Neural cell (in vitro differentiated cells): ENCODE measurements around the gene STK24. TPM values are rescaled to one million over a fixed set of nuclear protein-coding genes. Genes with fewer than 3 reads are reported as not detected.

Experiments
- H2AFZ ChIP-seq: fragments of 200-600, 300-800 bp; sonication (generic), shearing (Covaris generic); 2 replicates; pipeline ENCODE4 v1.6.0; 2014; ENCODE audit warnings: low read depth, mild to moderate bottlenecking, antibody characterized with exemption, low read length, moderate library complexity
- H3F3A ChIP-seq: fragments of 200-600 bp; shearing (Covaris generic); 2 replicates; pipeline ENCODE4 v1.6.1; 2016; ENCODE audit warnings: mild to moderate bottlenecking, moderate library complexity, mixed read lengths, antibody characterized with exemption, low read length; ENCODE audit not compliant: insufficient read depth, poor library complexity, severe bottlenecking
- H3K27ac ChIP-seq: fragments of 200-600, 300-800 bp; sonication (generic), shearing (Covaris generic); 2 replicates; pipeline ENCODE4 v1.5.1; 2014; ENCODE audit warnings: mild to moderate bottlenecking, low read length, moderate library complexity
- H3K27me3 ChIP-seq: fragments of 300-800, 200-600 bp; sonication (generic), shearing (Covaris generic); 2 replicates; pipeline ENCODE4 v1.6.0; 2014; ENCODE audit warnings: mild to moderate bottlenecking, low read depth, low read length, moderate library complexity; ENCODE audit not compliant: insufficient read depth
- H3K36me3 ChIP-seq: fragments of 300-800, 200-600 bp; sonication (generic), shearing (Covaris generic); 2 replicates; pipeline ENCODE4 v1.5.1; 2014; ENCODE audit warnings: mild to moderate bottlenecking, antibody characterized with exemption, low read length, moderate library complexity; ENCODE audit not compliant: insufficient read depth
- H3K4me2 ChIP-seq: fragments of 300-800, 200-600 bp; sonication (generic), shearing (Covaris generic); 2 replicates; pipeline ENCODE4 v1.6.0; 2014; ENCODE audit warnings: mild to moderate bottlenecking, low read length
- H3K4me3 ChIP-seq: fragments of 300-800, 200-600 bp; sonication (generic), shearing (Covaris generic); 2 replicates; pipeline ENCODE4 v1.5.1; 2014; ENCODE audit warnings: mild to moderate bottlenecking, low read length, moderate library complexity
- H3K79me2 ChIP-seq: fragments of 200-600 bp; shearing (Covaris generic); replicated peaks from 2 replicates; pipeline ENCODE4 v1.6.0; 2014; ENCODE audit warnings: mild to moderate bottlenecking, low read length, moderate library complexity; ENCODE audit not compliant: insufficient read depth
- H3K9ac ChIP-seq: fragments of 300-800, 200-600 bp; sonication (generic), shearing (Covaris generic); 2 replicates; pipeline ENCODE4 v1.6.1; 2016; ENCODE audit warnings: mild to moderate bottlenecking, low read length, mixed read lengths
- H3K9me2 ChIP-seq: fragments of 200-600 bp; shearing (Covaris generic); 2 replicates; pipeline ENCODE4 v1.6.1; 2016; ENCODE audit warnings: mild to moderate bottlenecking, low read length, mixed read lengths; ENCODE audit not compliant: insufficient read depth
- H3K9me3 ChIP-seq: fragments of 200-600, 300-800 bp; sonication (generic), shearing (Covaris generic); 2 replicates; pipeline ENCODE4 v1.6.1; 2016; ENCODE audit warnings: mild to moderate bottlenecking, mixed run types, low read length, moderate library complexity, mixed read lengths
- H4K20me1 ChIP-seq: fragments of 200-600 bp; shearing (Covaris generic); 2 replicates; pipeline ENCODE4 v1.6.1; 2016; ENCODE audit warnings: mild to moderate bottlenecking, mixed run types; ENCODE audit not compliant: insufficient read depth
- EP300 ChIP-seq: fragments of 450-650 bp; conservative IDR thresholded peaks from 2 replicates; pipeline ENCODE4 v1.6.1; 2014; ENCODE audit warnings: antibody characterized with exemption, mild to moderate bottlenecking, moderate library complexity; ENCODE audit not compliant: poor library complexity, severe bottlenecking
- EZH2 ChIP-seq: fragments of 200-600, 300-800 bp; shearing (Covaris generic), sonication (generic); IDR thresholded peaks from 2 replicates; pipeline ENCODE4 v1.6.1; 2014; ENCODE audit warnings: antibody characterized with exemption, low read length, borderline replicate concordance, mild to moderate bottlenecking; ENCODE audit not compliant: insufficient read depth, poor library complexity, severe bottlenecking
- MXI1 ChIP-seq: fragments of 450-650 bp; conservative IDR thresholded peaks from 2 replicates; pipeline ENCODE4 v1.6.1; 2014; ENCODE audit warnings: antibody characterized with exemption, mild to moderate bottlenecking; ENCODE audit not compliant: poor library complexity, severe bottlenecking
- POLR2AphosphoS5 ChIP-seq: IDR thresholded peaks from 2 replicates; pipeline ENCODE4 v1.6.1; 2012
- RAD21 ChIP-seq: fragments of 450-650 bp; conservative IDR thresholded peaks from 2 replicates; pipeline ENCODE4 v1.6.1; 2014; ENCODE audit warnings: antibody characterized with exemption, mild to moderate bottlenecking, moderate library complexity
- SMC3 ChIP-seq: fragments of 450-650 bp; conservative IDR thresholded peaks from 2 replicates; pipeline ENCODE4 v1.6.1; 2014; ENCODE audit warnings: antibody characterized with exemption, mild to moderate bottlenecking, moderate library complexity; ENCODE audit not compliant: poor library complexity
- TAF1 ChIP-seq: IDR thresholded peaks from 2 replicates; pipeline ENCODE4 v1.6.1; 2012; ENCODE audit warnings: low read depth
- polyA plus RNA-seq: library from polyadenylated mRNA; depleted of rRNA; stranded (reverse); fragments of >200 nt; gene quantifications from 2 replicates; pipeline ENCODE4 v1.2.3, GENCODE V29; 2014
- TF ChIP-seq, protein P1 (sequence below): IDR thresholded peaks from 2 replicates; pipeline ENCODE4 v1.6.1; 2012; ENCODE audit warnings: borderline replicate concordance
- TF ChIP-seq, protein P2 (sequence below): fragments of 450-650 bp; IDR thresholded peaks from 2 replicates; pipeline ENCODE4 v1.5.1; 2014; ENCODE audit warnings: antibody characterized with exemption, mild to moderate bottlenecking, moderate library complexity; ENCODE audit not compliant: poor library complexity, severe bottlenecking

STK24 gene
- polyA plus RNA-seq, 1 donor from 2014 or later, result 66.0 TPM

GRCh38 chr13:98525456-98526181 lies 51.3 kb downstream of the STK24 start:
- no peaks in the 10 kb centered on the region for H3K36me3 ChIP-seq
- no peak overlapping the region for H3K27ac ChIP-seq
- no peaks in the 10 kb centered on the region for H3K9me2 ChIP-seq
- no peaks in the 10 kb centered on the region for H3K27me3 ChIP-seq
- H3K4me3 ChIP-seq, result no peak overlapping the region
- TF ChIP-seq POLR2AphosphoS5 (no peak), EZH2 (no peak)
- H4K20me1 ChIP-seq, result no peaks in the 10 kb centered on the region
- no peak overlapping the region for H3K9ac ChIP-seq
- no peaks in the 10 kb centered on the region for H3F3A ChIP-seq
- H3K9me3 ChIP-seq, result no peaks in the 10 kb centered on the region
- no peak overlapping the region for H3K4me2 ChIP-seq
- peaks cover 30% of the 10 kb centered on the region for H3K79me2 ChIP-seq
- no peak overlapping the region for H2AFZ ChIP-seq

DNA sequence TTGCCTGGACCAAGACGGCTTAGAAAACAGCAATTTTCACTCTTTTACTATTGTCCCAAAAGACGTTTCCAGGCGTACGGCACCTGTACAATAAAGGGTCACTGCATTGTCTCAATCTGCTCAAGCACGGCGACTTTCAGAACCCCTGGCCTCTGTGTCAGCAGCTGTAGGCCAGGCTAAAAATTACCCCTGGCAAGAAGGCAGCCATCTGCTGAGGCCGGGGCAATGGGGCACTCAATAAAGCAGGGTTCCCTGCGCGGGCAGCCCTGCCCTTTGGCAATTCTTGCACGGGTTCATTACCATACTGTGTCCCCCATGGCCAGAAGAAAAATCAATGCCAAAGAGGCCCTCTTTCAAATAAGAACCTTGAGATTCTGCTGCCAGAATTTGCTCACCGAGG lies 52.1 kb downstream of the STK24 start:
- TF ChIP-seq SMC3 (no peak), EP300 (no peak), MXI1 (no peak), EZH2 (no peak), RAD21 (no peak), POLR2AphosphoS5 (no peak), TAF1 (no peak)
- TF ChIP-seq, protein P1, sequence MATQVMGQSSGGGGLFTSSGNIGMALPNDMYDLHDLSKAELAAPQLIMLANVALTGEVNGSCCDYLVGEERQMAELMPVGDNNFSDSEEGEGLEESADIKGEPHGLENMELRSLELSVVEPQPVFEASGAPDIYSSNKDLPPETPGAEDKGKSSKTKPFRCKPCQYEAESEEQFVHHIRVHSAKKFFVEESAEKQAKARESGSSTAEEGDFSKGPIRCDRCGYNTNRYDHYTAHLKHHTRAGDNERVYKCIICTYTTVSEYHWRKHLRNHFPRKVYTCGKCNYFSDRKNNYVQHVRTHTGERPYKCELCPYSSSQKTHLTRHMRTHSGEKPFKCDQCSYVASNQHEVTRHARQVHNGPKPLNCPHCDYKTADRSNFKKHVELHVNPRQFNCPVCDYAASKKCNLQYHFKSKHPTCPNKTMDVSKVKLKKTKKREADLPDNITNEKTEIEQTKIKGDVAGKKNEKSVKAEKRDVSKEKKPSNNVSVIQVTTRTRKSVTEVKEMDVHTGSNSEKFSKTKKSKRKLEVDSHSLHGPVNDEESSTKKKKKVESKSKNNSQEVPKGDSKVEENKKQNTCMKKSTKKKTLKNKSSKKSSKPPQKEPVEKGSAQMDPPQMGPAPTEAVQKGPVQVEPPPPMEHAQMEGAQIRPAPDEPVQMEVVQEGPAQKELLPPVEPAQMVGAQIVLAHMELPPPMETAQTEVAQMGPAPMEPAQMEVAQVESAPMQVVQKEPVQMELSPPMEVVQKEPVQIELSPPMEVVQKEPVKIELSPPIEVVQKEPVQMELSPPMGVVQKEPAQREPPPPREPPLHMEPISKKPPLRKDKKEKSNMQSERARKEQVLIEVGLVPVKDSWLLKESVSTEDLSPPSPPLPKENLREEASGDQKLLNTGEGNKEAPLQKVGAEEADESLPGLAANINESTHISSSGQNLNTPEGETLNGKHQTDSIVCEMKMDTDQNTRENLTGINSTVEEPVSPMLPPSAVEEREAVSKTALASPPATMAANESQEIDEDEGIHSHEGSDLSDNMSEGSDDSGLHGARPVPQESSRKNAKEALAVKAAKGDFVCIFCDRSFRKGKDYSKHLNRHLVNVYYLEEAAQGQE, result no peak
- TF ChIP-seq, protein P2, sequence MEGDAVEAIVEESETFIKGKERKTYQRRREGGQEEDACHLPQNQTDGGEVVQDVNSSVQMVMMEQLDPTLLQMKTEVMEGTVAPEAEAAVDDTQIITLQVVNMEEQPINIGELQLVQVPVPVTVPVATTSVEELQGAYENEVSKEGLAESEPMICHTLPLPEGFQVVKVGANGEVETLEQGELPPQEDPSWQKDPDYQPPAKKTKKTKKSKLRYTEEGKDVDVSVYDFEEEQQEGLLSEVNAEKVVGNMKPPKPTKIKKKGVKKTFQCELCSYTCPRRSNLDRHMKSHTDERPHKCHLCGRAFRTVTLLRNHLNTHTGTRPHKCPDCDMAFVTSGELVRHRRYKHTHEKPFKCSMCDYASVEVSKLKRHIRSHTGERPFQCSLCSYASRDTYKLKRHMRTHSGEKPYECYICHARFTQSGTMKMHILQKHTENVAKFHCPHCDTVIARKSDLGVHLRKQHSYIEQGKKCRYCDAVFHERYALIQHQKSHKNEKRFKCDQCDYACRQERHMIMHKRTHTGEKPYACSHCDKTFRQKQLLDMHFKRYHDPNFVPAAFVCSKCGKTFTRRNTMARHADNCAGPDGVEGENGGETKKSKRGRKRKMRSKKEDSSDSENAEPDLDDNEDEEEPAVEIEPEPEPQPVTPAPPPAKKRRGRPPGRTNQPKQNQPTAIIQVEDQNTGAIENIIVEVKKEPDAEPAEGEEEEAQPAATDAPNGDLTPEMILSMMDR, result no peak
- H3K79me2 ChIP-seq, result peaks cover 27% of the 10 kb centered on the region
- no peaks in the 10 kb centered on the region for H3K27me3 ChIP-seq
- H3K9me3 ChIP-seq, result no peaks in the 10 kb centered on the region
- H3K27ac ChIP-seq, result no peak overlapping the region
- no peak overlapping the region for H3K4me2 ChIP-seq
- H3F3A ChIP-seq, result no peaks in the 10 kb centered on the region
- H4K20me1 ChIP-seq, result no peaks in the 10 kb centered on the region
- H3K36me3 ChIP-seq, result no peaks in the 10 kb centered on the region
- H3K4me3 ChIP-seq, result no peak overlapping the region
- H3K9me2 ChIP-seq, result no peaks in the 10 kb centered on the region
- H3K9ac ChIP-seq, result no peak overlapping the region
- H2AFZ ChIP-seq, result no peak overlapping the region
